ENCODE results near the gene UFC1. TPM values are rescaled to one million over a fixed set of nuclear protein-coding genes. Genes with fewer than 3 reads are reported as not detected.

Gene UFC1
- total and polyA plus RNA-seq, 2 experiments from 2014 or later, result 57.5 to 77.0 TPM

DNA sequence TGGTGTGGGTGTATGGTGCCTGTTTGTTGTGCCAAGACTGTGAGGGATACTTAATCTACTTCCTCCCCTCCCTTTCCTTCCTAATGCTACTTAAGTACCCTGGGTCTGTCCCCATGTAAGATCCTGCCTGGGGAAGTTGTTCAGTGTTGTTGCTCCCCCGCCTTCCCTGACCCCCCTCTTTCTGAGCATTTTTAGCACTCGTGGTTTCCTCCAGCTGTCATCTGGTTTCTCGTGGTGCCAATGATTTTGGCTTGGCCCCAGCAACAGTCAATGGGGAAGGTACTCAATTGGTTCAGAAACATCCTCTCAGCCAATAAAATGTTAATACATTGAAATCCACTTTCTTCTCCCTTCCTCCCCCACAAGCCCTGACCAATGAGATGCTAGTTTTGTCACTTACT is 31.5 kb downstream of the UFC1 start:
- ATAC-seq, result no peak
- H3K36me3 ChIP-seq (ENCODE audit: insufficient read depth), result no peaks in the 10 kb centered on the region
- H3K4me2 ChIP-seq, result no peak overlapping the region

More for the DNA sequence above, 31.5 kb downstream of the UFC1 start:
- Histone ChIP-seq H3K27ac (ENCODE audit: low read depth) (no peak overlapping the region), H4K20me1 (replicated peaks; ENCODE audit: insufficient read depth) (no peaks in the 10 kb centered on the region), H3K27me3 (ENCODE audit: insufficient read depth) (no peaks in the 10 kb centered on the region), H3K4me3 (no peak overlapping the region), H2AFZ (no peak overlapping the region), H3K9me2 (ENCODE audit: insufficient read depth) (no peaks in the 10 kb centered on the region), H3K79me2 (replicated peaks; ENCODE audit: insufficient read depth) (no peaks in the 10 kb centered on the region), H3K4me1 (ENCODE audit: insufficient read depth) (no peaks in the 10 kb centered on the region), H3F3A (replicated peaks; ENCODE audit: low read depth) (no peaks in the 10 kb centered on the region)
- no peaks in the 10 kb centered on the region for H3K36me3 Mint-ChIP-seq (ENCODE audit: low read depth)
- TF ChIP-seq, protein P1, sequence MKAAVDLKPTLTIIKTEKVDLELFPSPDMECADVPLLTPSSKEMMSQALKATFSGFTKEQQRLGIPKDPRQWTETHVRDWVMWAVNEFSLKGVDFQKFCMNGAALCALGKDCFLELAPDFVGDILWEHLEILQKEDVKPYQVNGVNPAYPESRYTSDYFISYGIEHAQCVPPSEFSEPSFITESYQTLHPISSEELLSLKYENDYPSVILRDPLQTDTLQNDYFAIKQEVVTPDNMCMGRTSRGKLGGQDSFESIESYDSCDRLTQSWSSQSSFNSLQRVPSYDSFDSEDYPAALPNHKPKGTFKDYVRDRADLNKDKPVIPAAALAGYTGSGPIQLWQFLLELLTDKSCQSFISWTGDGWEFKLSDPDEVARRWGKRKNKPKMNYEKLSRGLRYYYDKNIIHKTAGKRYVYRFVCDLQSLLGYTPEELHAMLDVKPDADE (IDR thresholded peaks at IDR 0.05), result no peak
- TF ChIP-seq EZH2phosphoT487 (IDR thresholded peaks at IDR 0.05; ENCODE audit: unreplicated experiment) (no peak), ZNF114 (CRISPR knock-in tag; IDR thresholded peaks at IDR 0.05) (no peak), NANOG (IDR thresholded peaks at IDR 0.05; ENCODE audit: borderline replicate concordance) (no peak), CREB1 (CRISPR knock-in tag; IDR thresholded peaks at IDR 0.05; ENCODE audit: low read depth) (no peak), STAT1 (IDR thresholded peaks at IDR 0.05; ENCODE audit: unreplicated experiment) (no peak), POLR2AphosphoS5 (IDR thresholded peaks at IDR 0.05; ENCODE audit: low read depth) (no peak), JUNB (IDR thresholded peaks at IDR 0.05; ENCODE audit: unreplicated experiment) (no peak), ZNF331 (CRISPR knock-in tag; IDR thresholded peaks at IDR 0.05; ENCODE audit: low read depth) (no peak), EZH2 (IDR thresholded peaks at IDR 0.05; ENCODE audit: low read depth, unreplicated experiment) (no peak)
- TF ChIP-seq, protein P2, sequence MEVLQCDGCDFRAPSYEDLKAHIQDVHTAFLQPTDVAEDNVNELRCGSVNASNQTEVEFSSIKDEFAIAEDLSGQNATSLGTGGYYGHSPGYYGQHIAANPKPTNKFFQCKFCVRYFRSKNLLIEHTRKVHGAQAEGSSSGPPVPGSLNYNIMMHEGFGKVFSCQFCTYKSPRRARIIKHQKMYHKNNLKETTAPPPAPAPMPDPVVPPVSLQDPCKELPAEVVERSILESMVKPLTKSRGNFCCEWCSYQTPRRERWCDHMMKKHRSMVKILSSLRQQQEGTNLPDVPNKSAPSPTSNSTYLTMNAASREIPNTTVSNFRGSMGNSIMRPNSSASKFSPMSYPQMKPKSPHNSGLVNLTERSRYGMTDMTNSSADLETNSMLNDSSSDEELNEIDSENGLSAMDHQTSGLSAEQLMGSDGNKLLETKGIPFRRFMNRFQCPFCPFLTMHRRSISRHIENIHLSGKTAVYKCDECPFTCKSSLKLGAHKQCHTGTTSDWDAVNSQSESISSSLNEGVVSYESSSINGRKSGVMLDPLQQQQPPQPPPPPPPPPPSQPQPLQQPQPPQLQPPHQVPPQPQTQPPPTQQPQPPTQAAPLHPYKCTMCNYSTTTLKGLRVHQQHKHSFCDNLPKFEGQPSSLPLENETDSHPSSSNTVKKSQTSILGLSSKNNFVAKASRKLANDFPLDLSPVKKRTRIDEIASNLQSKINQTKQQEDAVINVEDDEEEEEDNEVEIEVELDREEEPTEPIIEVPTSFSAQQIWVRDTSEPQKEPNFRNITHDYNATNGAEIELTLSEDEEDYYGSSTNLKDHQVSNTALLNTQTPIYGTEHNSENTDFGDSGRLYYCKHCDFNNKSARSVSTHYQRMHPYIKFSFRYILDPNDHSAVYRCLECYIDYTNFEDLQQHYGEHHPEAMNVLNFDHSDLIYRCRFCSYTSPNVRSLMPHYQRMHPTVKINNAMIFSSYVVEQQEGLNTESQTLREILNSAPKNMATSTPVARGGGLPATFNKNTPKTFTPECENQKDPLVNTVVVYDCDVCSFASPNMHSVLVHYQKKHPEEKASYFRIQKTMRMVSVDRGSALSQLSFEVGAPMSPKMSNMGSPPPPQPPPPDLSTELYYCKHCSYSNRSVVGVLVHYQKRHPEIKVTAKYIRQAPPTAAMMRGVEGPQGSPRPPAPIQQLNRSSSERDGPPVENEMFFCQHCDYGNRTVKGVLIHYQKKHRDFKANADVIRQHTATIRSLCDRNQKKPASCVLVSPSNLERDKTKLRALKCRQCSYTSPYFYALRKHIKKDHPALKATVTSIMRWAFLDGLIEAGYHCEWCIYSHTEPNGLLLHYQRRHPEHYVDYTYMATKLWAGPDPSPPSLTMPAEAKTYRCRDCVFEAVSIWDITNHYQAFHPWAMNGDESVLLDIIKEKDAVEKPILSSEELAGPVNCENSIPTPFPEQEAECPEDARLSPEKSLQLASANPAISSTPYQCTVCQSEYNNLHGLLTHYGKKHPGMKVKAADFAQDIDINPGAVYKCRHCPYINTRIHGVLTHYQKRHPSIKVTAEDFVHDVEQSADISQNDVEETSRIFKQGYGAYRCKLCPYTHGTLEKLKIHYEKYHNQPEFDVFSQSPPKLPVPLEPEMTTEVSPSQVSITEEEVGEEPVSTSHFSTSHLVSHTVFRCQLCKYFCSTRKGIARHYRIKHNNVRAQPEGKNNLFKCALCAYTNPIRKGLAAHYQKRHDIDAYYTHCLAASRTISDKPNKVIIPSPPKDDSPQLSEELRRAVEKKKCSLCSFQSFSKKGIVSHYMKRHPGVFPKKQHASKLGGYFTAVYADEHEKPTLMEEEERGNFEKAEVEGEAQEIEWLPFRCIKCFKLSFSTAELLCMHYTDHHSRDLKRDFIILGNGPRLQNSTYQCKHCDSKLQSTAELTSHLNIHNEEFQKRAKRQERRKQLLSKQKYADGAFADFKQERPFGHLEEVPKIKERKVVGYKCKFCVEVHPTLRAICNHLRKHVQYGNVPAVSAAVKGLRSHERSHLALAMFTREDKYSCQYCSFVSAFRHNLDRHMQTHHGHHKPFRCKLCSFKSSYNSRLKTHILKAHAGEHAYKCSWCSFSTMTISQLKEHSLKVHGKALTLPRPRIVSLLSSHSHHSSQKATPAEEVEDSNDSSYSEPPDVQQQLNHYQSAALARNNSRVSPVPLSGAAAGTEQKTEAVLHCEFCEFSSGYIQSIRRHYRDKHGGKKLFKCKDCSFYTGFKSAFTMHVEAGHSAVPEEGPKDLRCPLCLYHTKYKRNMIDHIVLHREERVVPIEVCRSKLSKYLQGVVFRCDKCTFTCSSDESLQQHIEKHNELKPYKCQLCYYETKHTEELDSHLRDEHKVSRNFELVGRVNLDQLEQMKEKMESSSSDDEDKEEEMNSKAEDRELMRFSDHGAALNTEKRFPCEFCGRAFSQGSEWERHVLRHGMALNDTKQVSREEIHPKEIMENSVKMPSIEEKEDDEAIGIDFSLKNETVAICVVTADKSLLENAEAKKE (CRISPR knock-in tag; IDR thresholded peaks at IDR 0.05), result no peak
- TF ChIP-seq, protein P3, sequence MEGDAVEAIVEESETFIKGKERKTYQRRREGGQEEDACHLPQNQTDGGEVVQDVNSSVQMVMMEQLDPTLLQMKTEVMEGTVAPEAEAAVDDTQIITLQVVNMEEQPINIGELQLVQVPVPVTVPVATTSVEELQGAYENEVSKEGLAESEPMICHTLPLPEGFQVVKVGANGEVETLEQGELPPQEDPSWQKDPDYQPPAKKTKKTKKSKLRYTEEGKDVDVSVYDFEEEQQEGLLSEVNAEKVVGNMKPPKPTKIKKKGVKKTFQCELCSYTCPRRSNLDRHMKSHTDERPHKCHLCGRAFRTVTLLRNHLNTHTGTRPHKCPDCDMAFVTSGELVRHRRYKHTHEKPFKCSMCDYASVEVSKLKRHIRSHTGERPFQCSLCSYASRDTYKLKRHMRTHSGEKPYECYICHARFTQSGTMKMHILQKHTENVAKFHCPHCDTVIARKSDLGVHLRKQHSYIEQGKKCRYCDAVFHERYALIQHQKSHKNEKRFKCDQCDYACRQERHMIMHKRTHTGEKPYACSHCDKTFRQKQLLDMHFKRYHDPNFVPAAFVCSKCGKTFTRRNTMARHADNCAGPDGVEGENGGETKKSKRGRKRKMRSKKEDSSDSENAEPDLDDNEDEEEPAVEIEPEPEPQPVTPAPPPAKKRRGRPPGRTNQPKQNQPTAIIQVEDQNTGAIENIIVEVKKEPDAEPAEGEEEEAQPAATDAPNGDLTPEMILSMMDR (conservative IDR thresholded peaks at IDR 0.05; ENCODE audit: low read depth in 2 of 2), result no peak
- TF ChIP-seq, protein P4, sequence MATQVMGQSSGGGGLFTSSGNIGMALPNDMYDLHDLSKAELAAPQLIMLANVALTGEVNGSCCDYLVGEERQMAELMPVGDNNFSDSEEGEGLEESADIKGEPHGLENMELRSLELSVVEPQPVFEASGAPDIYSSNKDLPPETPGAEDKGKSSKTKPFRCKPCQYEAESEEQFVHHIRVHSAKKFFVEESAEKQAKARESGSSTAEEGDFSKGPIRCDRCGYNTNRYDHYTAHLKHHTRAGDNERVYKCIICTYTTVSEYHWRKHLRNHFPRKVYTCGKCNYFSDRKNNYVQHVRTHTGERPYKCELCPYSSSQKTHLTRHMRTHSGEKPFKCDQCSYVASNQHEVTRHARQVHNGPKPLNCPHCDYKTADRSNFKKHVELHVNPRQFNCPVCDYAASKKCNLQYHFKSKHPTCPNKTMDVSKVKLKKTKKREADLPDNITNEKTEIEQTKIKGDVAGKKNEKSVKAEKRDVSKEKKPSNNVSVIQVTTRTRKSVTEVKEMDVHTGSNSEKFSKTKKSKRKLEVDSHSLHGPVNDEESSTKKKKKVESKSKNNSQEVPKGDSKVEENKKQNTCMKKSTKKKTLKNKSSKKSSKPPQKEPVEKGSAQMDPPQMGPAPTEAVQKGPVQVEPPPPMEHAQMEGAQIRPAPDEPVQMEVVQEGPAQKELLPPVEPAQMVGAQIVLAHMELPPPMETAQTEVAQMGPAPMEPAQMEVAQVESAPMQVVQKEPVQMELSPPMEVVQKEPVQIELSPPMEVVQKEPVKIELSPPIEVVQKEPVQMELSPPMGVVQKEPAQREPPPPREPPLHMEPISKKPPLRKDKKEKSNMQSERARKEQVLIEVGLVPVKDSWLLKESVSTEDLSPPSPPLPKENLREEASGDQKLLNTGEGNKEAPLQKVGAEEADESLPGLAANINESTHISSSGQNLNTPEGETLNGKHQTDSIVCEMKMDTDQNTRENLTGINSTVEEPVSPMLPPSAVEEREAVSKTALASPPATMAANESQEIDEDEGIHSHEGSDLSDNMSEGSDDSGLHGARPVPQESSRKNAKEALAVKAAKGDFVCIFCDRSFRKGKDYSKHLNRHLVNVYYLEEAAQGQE (IDR thresholded peaks at IDR 0.05; ENCODE audit: unreplicated experiment), result no peak
- H3K4me1 Mint-ChIP-seq, result peaks cover 4% of the 10 kb centered on the region
- H3K4me3 Mint-ChIP-seq, result no peak overlapping the region
- no peak overlapping the region for H3K27ac Mint-ChIP-seq
- H3K9me3 Mint-ChIP-seq, result no peaks in the 10 kb centered on the region
- peaks cover 8% of the 10 kb centered on the region for H3K27me3 Mint-ChIP-seq (ENCODE audit: insufficient read depth, low read depth, poor library complexity)
- DNase-seq (ENCODE audit: low spot score), result no peak
